ENCODE results near the gene NINJ2. TPM values are rescaled to one million over a fixed set of nuclear protein-coding genes. Genes with fewer than 3 reads are reported as not detected.

Gene NINJ2
- total RNA-seq, 1 donor from 2014 or later, result 2.3 TPM

DNA sequence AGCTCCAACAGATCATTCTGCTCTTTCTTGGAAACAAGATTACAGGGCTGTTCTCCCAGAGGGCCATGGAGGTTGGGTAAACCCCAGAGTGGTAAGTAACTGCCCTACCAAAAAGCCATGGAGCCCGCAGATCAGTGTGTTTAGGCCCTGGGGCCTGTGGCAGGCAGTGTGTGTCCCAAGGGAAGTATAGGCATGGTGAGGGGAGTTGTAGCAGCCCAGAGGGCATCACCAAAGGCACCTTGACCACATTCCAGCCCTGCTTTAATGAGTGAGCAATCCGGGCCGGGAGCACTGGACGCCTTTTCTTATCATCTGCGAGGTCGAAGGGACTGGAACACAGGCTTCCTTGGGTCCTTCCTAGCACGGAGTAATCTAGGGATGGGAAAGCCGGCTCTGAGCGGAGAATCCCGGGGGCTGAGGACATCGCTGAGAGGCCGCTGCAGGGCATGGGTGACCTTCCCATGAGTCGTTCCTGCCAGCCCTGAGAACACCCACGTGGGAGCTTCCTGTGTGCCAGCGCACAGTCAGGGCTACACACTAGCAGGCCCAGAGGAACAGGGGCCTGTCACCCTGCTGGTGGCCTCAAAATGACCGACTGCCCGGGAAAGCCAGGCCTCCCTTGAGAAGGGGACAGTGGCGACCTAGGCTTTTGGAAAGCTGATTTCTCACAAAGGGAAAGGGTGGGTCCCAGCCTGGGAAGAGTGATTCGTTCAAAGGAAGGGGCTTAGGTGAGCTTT, 91.3 kb downstream of the NINJ2 start:
- no peak for TF ChIP-seq CTCF (IDR thresholded peaks at IDR 0.05; ENCODE audit: unreplicated experiment)
- Mint-ChIP-seq H3K27ac (ENCODE audit: unreplicated experiment) (no peak overlapping the region), H3K9me3 (ENCODE audit: unreplicated experiment) (no peaks in the 10 kb centered on the region), H3K36me3 (ENCODE audit: low read depth, unreplicated experiment) (no peaks in the 10 kb centered on the region), H3K4me1 (ENCODE audit: unreplicated experiment) (peaks cover 2% of the 10 kb centered on the region), H3K27me3 (ENCODE audit: unreplicated experiment) (peaks cover 10% of the 10 kb centered on the region), H3K4me3 (ENCODE audit: unreplicated experiment) (peak overlapping the region; percentile 65)
- DNase-seq (ENCODE audit: low spot score), result no peak

GRCh38 chr12:570921-571794, 92.1 kb downstream of the NINJ2 start:
- Mint-ChIP-seq H3K36me3 (ENCODE audit: low read depth, unreplicated experiment) (no peaks in the 10 kb centered on the region), H3K9me3 (ENCODE audit: unreplicated experiment) (no peaks in the 10 kb centered on the region), H3K27ac (ENCODE audit: unreplicated experiment) (no peak overlapping the region), H3K4me1 (ENCODE audit: unreplicated experiment) (peaks cover 2% of the 10 kb centered on the region), H3K4me3 (ENCODE audit: unreplicated experiment) (peak overlapping the region; percentile 65), H3K27me3 (ENCODE audit: unreplicated experiment) (peaks cover 10% of the 10 kb centered on the region)
- no peak for TF ChIP-seq CTCF (IDR thresholded peaks at IDR 0.05; ENCODE audit: unreplicated experiment)
- no peak for DNase-seq (ENCODE audit: low spot score)

- peaks cover 2% of the 10 kb centered on the region for H3K4me1 Mint-ChIP-seq (ENCODE audit: unreplicated experiment)
- DNase-seq (ENCODE audit: low spot score), result peak; percentile 58
- no peaks in the 10 kb centered on the region for H3K36me3 Mint-ChIP-seq (ENCODE audit: low read depth, unreplicated experiment)
- TF ChIP-seq CTCF (IDR thresholded peaks at IDR 0.05; ENCODE audit: unreplicated experiment), result no peak
- no peaks in the 10 kb centered on the region for H3K9me3 Mint-ChIP-seq (ENCODE audit: unreplicated experiment)
- H3K27me3 Mint-ChIP-seq (ENCODE audit: unreplicated experiment), result peaks cover 10% of the 10 kb centered on the region
- peak overlapping the region; percentile 47 for H3K4me3 Mint-ChIP-seq (ENCODE audit: unreplicated experiment)
- no peak overlapping the region for H3K27ac Mint-ChIP-seq (ENCODE audit: unreplicated experiment)
Observed at GRCh38 chr12:570435-570920, 92.8 kb downstream of the NINJ2 start.

DNA sequence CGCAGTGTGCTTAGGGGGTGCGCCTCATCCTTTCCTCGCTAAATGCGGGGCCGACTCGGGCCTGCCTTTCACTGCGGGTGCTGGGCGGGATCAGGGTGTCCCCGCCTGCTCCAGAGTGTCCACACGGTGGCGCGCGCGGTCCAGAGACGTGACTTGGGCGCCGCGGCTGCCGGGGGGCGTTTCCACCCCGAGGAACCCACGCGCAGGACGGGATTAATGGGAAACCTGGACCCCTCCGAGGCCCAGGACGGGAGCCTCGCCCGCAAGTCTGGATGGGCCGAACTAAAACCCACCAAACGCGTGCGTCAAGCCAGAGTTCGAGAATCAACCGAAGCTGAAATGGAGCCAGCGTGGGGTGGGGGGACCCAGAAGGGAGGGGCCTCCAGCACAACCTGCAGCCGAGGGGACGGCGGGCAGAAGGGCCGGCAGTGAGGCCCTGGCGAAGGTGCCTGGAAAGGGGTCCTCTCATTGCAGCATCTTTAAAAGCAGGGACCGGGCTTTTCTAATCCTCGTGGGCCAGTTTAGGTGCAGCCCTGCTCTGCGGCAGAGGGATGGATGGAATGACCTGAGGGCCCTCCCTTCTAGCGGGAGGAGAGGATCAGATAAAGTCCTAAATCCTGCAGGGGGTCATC, 93.3 kb downstream of the NINJ2 start:
- DNase-seq (ENCODE audit: low spot score), result peak; percentile 93
- H3K27me3 Mint-ChIP-seq (ENCODE audit: unreplicated experiment), result peaks cover 8% of the 10 kb centered on the region
- H3K9me3 Mint-ChIP-seq (ENCODE audit: unreplicated experiment), result no peaks in the 10 kb centered on the region

More for the DNA sequence above, 93.3 kb downstream of the NINJ2 start:
- Mint-ChIP-seq H3K27ac (ENCODE audit: unreplicated experiment) (no peak overlapping the region), H3K4me3 (ENCODE audit: unreplicated experiment) (peak overlapping the region; percentile 81), H3K36me3 (ENCODE audit: low read depth, unreplicated experiment) (no peaks in the 10 kb centered on the region), H3K4me1 (ENCODE audit: unreplicated experiment) (peaks cover 2% of the 10 kb centered on the region)
- peak; percentile 84 for TF ChIP-seq CTCF (IDR thresholded peaks at IDR 0.05; ENCODE audit: unreplicated experiment)
